ENCODE measurements around the gene LILRA1.

Gene LILRA1

GRCh38 chr19:54650108-54650655, 56.8 kb downstream of the LILRA1 start:
- in situ Hi-C loops (cut with MboI; ENCODE audit: low pct_unique_long_range_greater_than_20kb, low sequenced_read_pairs), result no loop called here
- DNase-seq, result no peak

Data from KBM-7 (cell line).